Thyroid gland (tissue), 4 donors: ENCODE results near the gene FIBIN. TPM values are rescaled to one million over a fixed set of nuclear protein-coding genes. Genes with fewer than 3 reads are reported as not detected.

Experiments used
- DNase-seq, 2 donors: peaks; one replicate each; pipeline ENCODE4 v3.0.0-alpha.2; 2019
- H3K27ac ChIP-seq, 3 donors: fragments of 200-600 bp; sonication (generic); 1 replicate in 2 of 3; 2 replicates in 1 of 3; pipeline ENCODE4 v1.5.1; 2016 to 2019; ENCODE audit warnings: mild to moderate bottlenecking in 1 of 3, moderate library complexity in 1 of 3
- H3K27me3 ChIP-seq: fragments of 200-600 bp; sonication (generic); one replicate; pipeline ENCODE4 v1.5.1; 2019
- H3K36me3 ChIP-seq, 2 donors: fragments of 200-600 bp; sonication (generic); one replicate each; pipeline ENCODE4 v1.5.1; 2016 to 2019
- H3K4me1 ChIP-seq, 2 donors: fragments of 200-600 bp; sonication (generic); one replicate each; pipeline ENCODE4 v1.5.1; 2017 to 2019
- H3K4me3 ChIP-seq, 3 donors: fragments of 200-600 bp; sonication (generic); replicated peaks in 1 of 3; 1 replicate in 2 of 3; 2 replicates in 1 of 3; pipeline ENCODE4 v1.5.1; 2016; ENCODE audit warnings: mild to moderate bottlenecking in 1 of 3
- H3K9me3 ChIP-seq: fragments of 200-600 bp; sonication (generic); one replicate; pipeline ENCODE4 v1.5.1; 2017
- POLR2A ChIP-seq, 2 donors: fragments of 450-650 bp; IDR thresholded peaks; one replicate each; pipeline ENCODE4 v1.6.1; 2017; ENCODE audit warnings: antibody characterized with exemption in 2 of 2, mild to moderate bottlenecking in 2 of 2, moderate library complexity in 1 of 2
- WGBS, 2 donors: methylation state at CpG; one replicate each; pipeline ENCODE4 v1.1.5; 2017; 5-methylcytosine and 5-hydroxymethylcytosine counted together
- intact Hi-C: fragments of 100-400 bp; cut with DNase I; formaldehyde crosslinking; loops from one replicate; pipeline ENCODE4 v1.15.1; 2023
- total RNA-seq, 4 donors: library from RNA; depleted of rRNA; stranded (reverse); fragments of >200 nt; gene quantifications; one replicate each; pipeline ENCODE4 v1.2.3, GENCODE V29; 2016
- TF ChIP-seq, protein P1 (sequence below), 6 experiments: fragments of 200-600 bp in 3 of 6; fragments of 450-650 bp in 3 of 6; sonication (generic) in 3 of 6; IDR thresholded peaks; one replicate each; pipeline ENCODE4 v1.5.1; 2016 to 2019; ENCODE audit warnings: antibody characterized with exemption in 6 of 6, mild to moderate bottlenecking in 2 of 6, inconsistent platforms in 1 of 6, moderate library complexity in 1 of 6

Gene FIBIN
- total RNA-seq, 4 donors from 2014 or later, result 15.3 to 24.7 (median 19.8) TPM

DNA sequence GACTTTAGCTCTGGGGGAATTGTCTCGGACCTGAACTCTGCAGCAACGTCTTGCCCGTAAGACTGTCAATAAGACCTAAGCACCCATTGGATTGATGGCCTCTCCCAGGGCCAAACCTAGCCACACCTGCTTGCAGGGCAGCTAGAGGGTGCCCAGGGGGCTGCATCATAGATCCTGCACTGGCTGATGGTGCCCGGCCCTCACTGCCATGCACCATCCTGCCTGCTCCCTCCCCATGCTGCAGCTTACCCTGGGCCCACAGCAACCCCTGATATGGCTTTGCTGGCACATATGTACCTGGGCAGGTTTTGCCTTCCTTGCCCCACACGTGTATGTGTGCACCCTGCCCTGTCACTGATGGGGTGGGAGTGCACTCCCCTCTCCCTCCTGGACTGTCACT is 37.8 kb downstream of the FIBIN start:
- no peaks in the 10 kb centered on the region for H3K9me3 ChIP-seq
- TF ChIP-seq POLR2A (IDR thresholded peaks at IDR 0.05), result no peak
- TF ChIP-seq, protein P1, sequence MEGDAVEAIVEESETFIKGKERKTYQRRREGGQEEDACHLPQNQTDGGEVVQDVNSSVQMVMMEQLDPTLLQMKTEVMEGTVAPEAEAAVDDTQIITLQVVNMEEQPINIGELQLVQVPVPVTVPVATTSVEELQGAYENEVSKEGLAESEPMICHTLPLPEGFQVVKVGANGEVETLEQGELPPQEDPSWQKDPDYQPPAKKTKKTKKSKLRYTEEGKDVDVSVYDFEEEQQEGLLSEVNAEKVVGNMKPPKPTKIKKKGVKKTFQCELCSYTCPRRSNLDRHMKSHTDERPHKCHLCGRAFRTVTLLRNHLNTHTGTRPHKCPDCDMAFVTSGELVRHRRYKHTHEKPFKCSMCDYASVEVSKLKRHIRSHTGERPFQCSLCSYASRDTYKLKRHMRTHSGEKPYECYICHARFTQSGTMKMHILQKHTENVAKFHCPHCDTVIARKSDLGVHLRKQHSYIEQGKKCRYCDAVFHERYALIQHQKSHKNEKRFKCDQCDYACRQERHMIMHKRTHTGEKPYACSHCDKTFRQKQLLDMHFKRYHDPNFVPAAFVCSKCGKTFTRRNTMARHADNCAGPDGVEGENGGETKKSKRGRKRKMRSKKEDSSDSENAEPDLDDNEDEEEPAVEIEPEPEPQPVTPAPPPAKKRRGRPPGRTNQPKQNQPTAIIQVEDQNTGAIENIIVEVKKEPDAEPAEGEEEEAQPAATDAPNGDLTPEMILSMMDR (IDR thresholded peaks at IDR 0.05), result no peak
- no peak overlapping the region for H3K4me3 ChIP-seq
- intact Hi-C loops, result no loop called here
- no peak overlapping the region for H3K27ac ChIP-seq
- H3K36me3 ChIP-seq, result no peaks in the 10 kb centered on the region
- no peak for DNase-seq
- no peaks in the 10 kb centered on the region for H3K4me1 ChIP-seq
- WGBS, 2 donors, result 67 to 100% methylated on average over 1 to 3 of the region's 5 CpGs
- H3K27me3 ChIP-seq, result no peaks in the 10 kb centered on the region

DNA sequence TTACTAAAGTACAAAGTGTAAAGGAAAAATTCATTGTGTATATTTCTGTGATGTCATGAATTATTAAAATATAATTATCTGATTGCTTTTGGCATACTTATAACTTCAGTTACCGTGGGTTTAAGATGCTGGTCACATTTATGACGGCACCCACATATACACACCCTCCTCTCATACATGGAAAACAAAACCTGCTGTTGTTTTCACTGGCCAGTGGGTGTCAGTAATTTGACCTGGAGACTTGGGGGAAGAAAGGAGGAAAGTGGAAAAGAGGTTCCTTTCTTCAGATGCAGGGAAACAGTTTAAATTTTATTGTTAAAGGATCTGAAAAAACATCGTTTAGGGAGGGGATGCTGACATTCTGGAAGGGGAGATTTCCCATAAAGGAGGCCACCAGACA is 46.0 kb downstream of the FIBIN start:
- peak overlapping the region; percentile 84 to 96 (median 93) for H3K27ac ChIP-seq
- no peaks in the 10 kb centered on the region for H3K36me3 ChIP-seq
- intact Hi-C loops, result no loop called here
- TF ChIP-seq POLR2A (IDR thresholded peaks at IDR 0.05), result no peak
- TF ChIP-seq, protein P1 (IDR thresholded peaks at IDR 0.05), result peak in 2 of 6 experiments; percentile 8 to 13
- DNase-seq, result no peak
- no peaks in the 10 kb centered on the region for H3K27me3 ChIP-seq
- peaks cover 15 to 20% of the 10 kb centered on the region in 2 donors for H3K4me1 ChIP-seq
- no peak overlapping the region for H3K4me3 ChIP-seq
- no peaks in the 10 kb centered on the region for H3K9me3 ChIP-seq
- WGBS, 2 donors, result 73 to 75% methylated on average over 3 of the region's 3 CpGs

DNA sequence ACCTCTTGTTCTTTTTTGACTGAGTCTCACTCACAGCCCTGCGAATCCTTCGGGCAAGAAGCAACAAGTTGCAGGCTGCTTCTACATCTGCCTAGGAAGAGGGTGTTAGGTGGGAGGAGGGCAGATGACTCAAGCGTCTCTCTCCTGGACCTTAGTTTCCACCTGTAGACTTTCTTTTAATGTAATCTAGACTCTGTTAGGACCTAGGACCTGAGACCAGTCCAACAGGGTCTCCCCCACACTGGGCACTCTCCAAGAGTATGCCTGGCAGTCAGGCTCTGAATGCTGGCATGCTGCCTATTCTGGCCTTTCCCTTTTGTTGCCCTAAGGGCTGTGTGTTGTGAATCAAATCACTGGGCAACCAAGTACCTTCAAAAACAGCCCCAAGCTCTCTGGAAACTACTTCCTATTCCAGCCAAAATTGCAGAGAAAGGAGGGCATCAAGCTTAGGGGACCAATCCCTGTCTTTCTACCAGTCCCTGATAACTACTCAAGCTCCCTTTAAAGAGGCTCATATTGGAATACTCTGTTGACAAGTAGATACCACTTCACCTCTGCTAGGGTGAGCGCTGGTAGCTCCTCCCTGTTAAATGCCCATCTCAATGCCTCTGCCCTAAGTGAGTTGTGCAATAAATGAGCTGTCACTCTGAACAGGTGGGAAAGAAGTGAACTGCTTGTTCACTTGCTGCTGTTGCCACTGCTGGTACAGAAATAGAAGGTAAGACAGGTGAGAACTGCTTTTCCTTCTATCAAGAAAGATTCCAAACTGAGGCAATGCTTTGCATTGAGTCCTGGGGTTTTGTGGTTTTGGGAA is 46.6 kb downstream of the FIBIN start, which contains the start of gene BBOX1:
TSS of gene BBOX1 (plus strand) at position 514 of the 814 bp plus-strand sequence. CDS start 14,616 bp downstream, outside the sequence.
- Histone ChIP-seq H3K27ac (peak within 1 kb of the TSS; percentile 84 to 96 (median 94)), H3K4me1 (peaks cover 15 to 20% of the 10 kb centered on the region in 2 donors), H3K36me3 (no peaks in the 10 kb centered on the region), H3K27me3 (no peaks in the 10 kb centered on the region), H3K4me3 (no peak within 1 kb of the TSS), H3K9me3 (no peaks in the 10 kb centered on the region)
- TF ChIP-seq, protein P1 (IDR thresholded peaks at IDR 0.05), result no peak
- TF ChIP-seq POLR2A (IDR thresholded peaks at IDR 0.05), result peak in 1 of 2 donors; percentile 67
- DNase-seq, result peak; percentile 97
- intact Hi-C loops, result no loop called here
- WGBS, 2 donors, result 23 to 43% methylated on average over 4 of the region's 4 CpGs

- intact Hi-C loops, result no loop called here
- Histone ChIP-seq H3K4me3 (no peak overlapping the region), H3K9me3 (no peaks in the 10 kb centered on the region), H3K4me1 (peaks cover 15 to 20% of the 10 kb centered on the region in 2 donors), H3K27ac (peak overlapping the region; percentile 84 to 94 (median 91)), H3K36me3 (no peaks in the 10 kb centered on the region), H3K27me3 (no peaks in the 10 kb centered on the region)
- TF ChIP-seq, protein P1 (IDR thresholded peaks at IDR 0.05), result no peak
- no peak for TF ChIP-seq POLR2A (IDR thresholded peaks at IDR 0.05)
- WGBS, 2 donors, result 59 to 61% methylated on average over 2 of the region's 2 CpGs
- peak; percentile 35 to 56 for DNase-seq
Measured at GRCh38 chr11:27041141-27041899, 47.4 kb downstream of the FIBIN start.

Other genes starting within 250 kb of the FIBIN start
- 10 to 100 TPM; 13.3 to 45.1 (median 28.5) TPM for gene BBOX1, start 46.7 kb downstream of the FIBIN start, total RNA-seq